Epithelial cell of proximal tubule (primary cell): ENCODE data around the gene BCL6. TPM values are rescaled to one million over a fixed set of nuclear protein-coding genes. Genes with fewer than 3 reads are reported as not detected.

Experiments
- DNase-seq: peaks from one replicate; pipeline ENCODE4 v3.0.0-alpha.2; 2011; ENCODE audit warnings: low read depth
- H3K4me3 ChIP-seq: 2 replicates; pipeline ENCODE4 v1.5.1; 2011; ENCODE audit warnings: low read depth, mild to moderate bottlenecking, low read length
- CTCF ChIP-seq: conservative IDR thresholded peaks from 2 replicates; pipeline ENCODE4 v1.5.1; 2012; ENCODE audit warnings: low read depth, mild to moderate bottlenecking, low read length
- total RNA-seq: library from RNA; depleted of rRNA; stranded (reverse); fragments of >200 nt; gene quantifications from 2 replicates; pipeline ENCODE4 v1.2.3, GENCODE V29; 2015

Gene BCL6
- total RNA-seq, 1 donor from 2014 or later = 7.0 TPM

GRCh38 chr3:187717572-187717971 is 27.7 kb downstream of the BCL6 start:
- H3K4me3 ChIP-seq = no peak overlapping the region
- TF ChIP-seq CTCF = no peak
- DNase-seq = no peak

GRCh38 chr3:187714404-187714979 is 30.8 kb downstream of the BCL6 start:
- no peak overlapping the region for H3K4me3 ChIP-seq
- peak; percentile 98 for TF ChIP-seq CTCF
- no peak for DNase-seq

DNA sequence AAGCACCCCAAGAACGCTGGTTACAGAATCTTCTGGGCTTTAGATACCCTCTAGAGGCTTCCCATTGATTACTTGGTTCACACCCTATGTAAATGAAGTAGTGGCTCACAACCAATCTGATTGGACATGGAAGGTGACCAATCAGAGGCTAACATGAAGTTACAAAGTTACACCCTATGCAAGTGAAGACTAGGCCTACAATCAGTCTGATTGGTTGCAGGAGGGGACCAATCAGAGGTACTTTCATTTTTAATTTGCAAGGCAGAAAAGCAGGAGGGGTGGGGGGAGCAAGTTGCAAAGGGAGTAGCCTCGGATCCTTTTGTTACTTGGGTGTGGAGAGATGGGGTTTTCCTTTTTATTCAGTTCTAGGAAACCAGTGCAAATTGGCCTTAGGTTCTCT is 31.8 kb downstream of the BCL6 start:
- no peak overlapping the region for H3K4me3 ChIP-seq
- no peak for TF ChIP-seq CTCF
- DNase-seq = no peak

DNA sequence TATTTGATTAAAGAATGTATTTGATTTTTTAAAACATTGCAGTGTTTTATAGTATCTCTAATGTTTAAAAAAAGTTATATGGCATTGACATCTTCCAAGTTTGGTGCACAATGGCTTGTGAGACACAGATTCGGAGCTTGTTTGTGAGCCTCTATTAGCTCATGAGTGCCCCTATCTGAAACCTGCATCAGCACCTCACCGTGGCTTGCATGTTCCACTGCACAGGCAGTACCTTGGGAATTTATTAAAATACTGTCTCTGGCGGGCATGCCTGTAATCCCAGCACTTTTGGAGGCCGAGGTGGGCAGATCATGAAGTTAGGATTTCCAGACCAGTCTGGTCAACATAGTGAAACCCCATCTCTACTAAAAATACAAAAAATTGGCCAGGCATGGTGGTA is 36.1 kb downstream of the BCL6 start:
- no peak for DNase-seq
- TF ChIP-seq CTCF = peak; percentile 50
- H3K4me3 ChIP-seq = no peak overlapping the region

- no peak for TF ChIP-seq CTCF
- DNase-seq = peak; percentile 35
- no peak overlapping the region for H3K4me3 ChIP-seq
Observed at GRCh38 chr3:187708696-187709095, 36.6 kb downstream of the BCL6 start.

DNA sequence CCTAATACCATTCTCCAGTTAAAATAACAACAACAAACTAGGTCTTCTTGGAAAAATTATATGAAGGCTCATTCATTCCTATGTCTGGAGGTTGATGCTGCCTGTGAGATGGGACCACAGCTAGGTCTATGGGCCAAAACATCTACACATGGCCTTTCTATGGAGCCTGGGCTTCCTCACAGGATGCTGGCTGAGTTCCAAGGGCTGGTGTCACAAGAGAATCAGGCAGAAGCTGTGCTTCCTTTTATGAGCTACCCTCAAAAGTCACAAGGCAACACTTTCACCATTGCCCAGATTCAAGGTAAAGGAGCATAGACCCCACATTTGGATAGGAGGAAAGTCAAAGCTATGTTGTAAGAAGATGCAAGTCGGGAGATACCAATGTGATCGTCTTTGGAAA is 38.3 kb downstream of the BCL6 start:
- no peak for DNase-seq
- no peak overlapping the region for H3K4me3 ChIP-seq
- no peak for TF ChIP-seq CTCF

DNA sequence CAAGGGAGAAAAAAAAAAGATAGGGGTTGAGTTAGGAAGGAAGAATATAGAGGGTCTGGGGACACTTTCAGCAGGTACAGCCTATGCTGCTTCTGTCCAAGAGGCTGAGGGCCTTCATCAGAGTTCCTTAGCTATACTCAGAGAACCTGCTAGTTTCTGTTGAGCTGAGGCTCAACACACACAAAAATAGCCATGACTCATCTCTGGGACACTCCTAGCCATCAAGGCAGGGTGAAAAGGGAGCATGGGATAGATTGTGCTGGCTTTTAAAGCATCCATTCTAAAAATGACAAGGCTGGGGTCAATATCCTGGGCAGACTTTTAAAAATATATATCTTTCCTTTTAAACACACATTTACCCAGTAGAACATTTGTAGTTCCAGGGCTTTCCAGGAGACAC is 40.1 kb downstream of the BCL6 start:
- H3K4me3 ChIP-seq = no peak overlapping the region
- no peak for DNase-seq

More for the DNA sequence above, 40.1 kb downstream of the BCL6 start:
- no peak for TF ChIP-seq CTCF
